GM23248 (cell line): Measurements from ENCODE around the gene FGFR2.

Source experiments
- EZH2 ChIP-seq: fragments of 200-600 bp; sonication (generic); IDR thresholded peaks from 2 replicates; pipeline ENCODE4 v1.6.1; 2018; ENCODE audit warnings: antibody characterized with exemption, mild to moderate bottlenecking; ENCODE audit not compliant: insufficient read depth, poor library complexity, severe bottlenecking
- EZH2phosphoT487 ChIP-seq: fragments of 200-600 bp; sonication (generic); IDR thresholded peaks from 2 replicates; pipeline ENCODE4 v1.6.1; 2018; ENCODE audit warnings: antibody characterized with exemption, moderate library complexity, mild to moderate bottlenecking, low read depth; ENCODE audit not compliant: insufficient read depth

GRCh38 chr10:121618906-121619305 is 20.7 kb upstream of the FGFR2 start:
- TF ChIP-seq EZH2 (no peak), EZH2phosphoT487 (no peak)
